DOHH2 (cell line): ENCODE data around the gene TTC6.

Source experiments
- H3F3A ChIP-seq: fragments of 200-600 bp; sonication (generic), shearing (Covaris generic); 2 replicates; pipeline ENCODE4 v1.6.0; 2016; ENCODE audit warnings: antibody characterized with exemption, mild to moderate bottlenecking; ENCODE audit not compliant: control insufficient read depth, insufficient read depth
- H3K27ac ChIP-seq: fragments of 200-600 bp; sonication (generic); 2 replicates; pipeline ENCODE4 v1.5.1; 2014; ENCODE audit warnings: low read depth, mild to moderate bottlenecking, low read length, moderate library complexity
- H3K27me3 ChIP-seq: fragments of 200-600 bp; sonication (generic); 2 replicates; pipeline ENCODE4 v1.6.1; 2014; ENCODE audit warnings: mild to moderate bottlenecking, low read length, mixed read lengths; ENCODE audit not compliant: control insufficient read depth
- H3K36me3 ChIP-seq: fragments of 200-600 bp; sonication (generic); 2 replicates; pipeline ENCODE4 v1.6.1; 2014; ENCODE audit warnings: mild to moderate bottlenecking, low read length, moderate library complexity, mixed read lengths; ENCODE audit not compliant: control insufficient read depth
- H3K4me1 ChIP-seq: fragments of 200-600 bp; sonication (generic); 2 replicates; pipeline ENCODE4 v1.6.1; 2014; ENCODE audit warnings: mild to moderate bottlenecking, low read length, mixed read lengths; ENCODE audit not compliant: control insufficient read depth
- H3K4me2 ChIP-seq: fragments of 200-600 bp; sonication (generic); 2 replicates; pipeline ENCODE4 v1.6.0; 2014; ENCODE audit warnings: mild to moderate bottlenecking, low read length, moderate library complexity
- H3K4me3 ChIP-seq: fragments of 200-600 bp; sonication (generic); 2 replicates; pipeline ENCODE4 v1.5.1; 2014; ENCODE audit warnings: mild to moderate bottlenecking, low read length, mixed read lengths
- H3K79me2 ChIP-seq: fragments of 200-600 bp; sonication (generic); 2 replicates; pipeline ENCODE4 v1.6.1; 2014; ENCODE audit warnings: mild to moderate bottlenecking, low read length, mixed read lengths; ENCODE audit not compliant: control insufficient read depth
- H3K9me2 ChIP-seq: fragments of 200-600 bp; sonication (generic); replicated peaks from 2 replicates; pipeline ENCODE4 v1.6.1; 2014; ENCODE audit warnings: mild to moderate bottlenecking, low read length, mixed read lengths; ENCODE audit not compliant: control insufficient read depth
- H3K9me3 ChIP-seq: fragments of 200-600 bp; sonication (generic); 2 replicates; pipeline ENCODE4 v1.6.1; 2014; ENCODE audit warnings: antibody characterized with exemption, low read length, mixed read lengths; ENCODE audit not compliant: control insufficient read depth, insufficient read depth
- H4K20me1 ChIP-seq: fragments of 200-600 bp; sonication (generic); 2 replicates; pipeline ENCODE4 v1.6.0; 2014; ENCODE audit warnings: low read depth, mild to moderate bottlenecking, antibody characterized with exemption, low read length, moderate library complexity; ENCODE audit not compliant: control insufficient read depth, insufficient read depth
- EZH2phosphoT487 ChIP-seq: fragments of 200-600 bp; sonication (generic); IDR thresholded peaks from 2 replicates; pipeline ENCODE4 v1.6.1; 2017; ENCODE audit warnings: borderline replicate concordance, mild to moderate bottlenecking, antibody characterized with exemption, low read length, moderate library complexity, mixed read lengths
- TF ChIP-seq, protein P1 (sequence below): fragments of 200-600 bp; sonication (generic); IDR thresholded peaks from one replicate; pipeline ENCODE4 v1.5.1; 2014; ENCODE audit warnings: antibody characterized with exemption, mild to moderate bottlenecking, low read depth, low read length; ENCODE audit not compliant: poor library complexity, severe bottlenecking

TTC6 gene

DNA sequence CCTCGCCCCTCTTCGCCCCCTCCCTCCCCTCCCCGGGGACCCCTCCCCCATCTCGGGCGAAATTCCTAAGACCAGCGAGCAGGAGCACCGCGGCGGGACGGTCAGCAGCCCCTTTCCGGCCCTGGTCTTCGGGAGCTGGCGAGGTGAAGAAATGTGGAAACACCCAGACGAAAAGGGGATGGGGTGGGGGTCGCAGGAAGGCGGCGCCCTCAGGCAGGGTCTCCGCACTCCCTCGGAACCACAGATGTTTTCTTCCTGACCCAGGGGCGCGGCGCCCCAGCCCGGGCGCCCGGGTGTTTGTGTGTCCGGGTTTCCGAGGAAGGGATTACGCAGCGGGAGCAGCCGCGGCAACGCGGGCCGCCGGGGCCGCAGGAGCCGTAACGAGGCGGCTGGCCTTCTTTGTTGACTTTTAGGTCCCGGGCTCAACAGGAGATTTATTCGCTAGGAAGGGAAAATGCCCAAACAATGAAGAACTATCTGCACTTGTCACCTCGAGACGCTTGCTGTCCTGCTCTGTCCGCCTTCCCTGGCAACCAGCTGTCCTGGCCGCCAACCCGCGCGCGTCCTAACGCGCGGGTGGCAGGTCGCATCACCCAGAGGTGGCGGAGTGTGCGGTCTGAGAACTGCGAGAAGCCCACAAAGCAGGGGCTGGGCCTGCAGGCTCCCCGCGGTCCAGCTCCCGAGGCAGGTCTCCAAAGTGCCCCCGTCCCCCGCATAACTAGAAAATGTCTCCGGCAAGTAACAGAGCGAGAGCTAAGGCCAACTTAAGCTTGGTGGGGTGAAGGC lies 7.4 kb upstream of the TTC6 start:
- H3F3A ChIP-seq, result no peaks in the 10 kb centered on the region
- H3K79me2 ChIP-seq, result no peaks in the 10 kb centered on the region
- no peaks in the 10 kb centered on the region for H3K27me3 ChIP-seq
- H3K9me2 ChIP-seq, result no peaks in the 10 kb centered on the region
- H3K9me3 ChIP-seq, result peaks cover 6% of the 10 kb centered on the region; the same call in 1 of the 2 replicates
- TF ChIP-seq EZH2phosphoT487, result no peak
- TF ChIP-seq, protein P1, sequence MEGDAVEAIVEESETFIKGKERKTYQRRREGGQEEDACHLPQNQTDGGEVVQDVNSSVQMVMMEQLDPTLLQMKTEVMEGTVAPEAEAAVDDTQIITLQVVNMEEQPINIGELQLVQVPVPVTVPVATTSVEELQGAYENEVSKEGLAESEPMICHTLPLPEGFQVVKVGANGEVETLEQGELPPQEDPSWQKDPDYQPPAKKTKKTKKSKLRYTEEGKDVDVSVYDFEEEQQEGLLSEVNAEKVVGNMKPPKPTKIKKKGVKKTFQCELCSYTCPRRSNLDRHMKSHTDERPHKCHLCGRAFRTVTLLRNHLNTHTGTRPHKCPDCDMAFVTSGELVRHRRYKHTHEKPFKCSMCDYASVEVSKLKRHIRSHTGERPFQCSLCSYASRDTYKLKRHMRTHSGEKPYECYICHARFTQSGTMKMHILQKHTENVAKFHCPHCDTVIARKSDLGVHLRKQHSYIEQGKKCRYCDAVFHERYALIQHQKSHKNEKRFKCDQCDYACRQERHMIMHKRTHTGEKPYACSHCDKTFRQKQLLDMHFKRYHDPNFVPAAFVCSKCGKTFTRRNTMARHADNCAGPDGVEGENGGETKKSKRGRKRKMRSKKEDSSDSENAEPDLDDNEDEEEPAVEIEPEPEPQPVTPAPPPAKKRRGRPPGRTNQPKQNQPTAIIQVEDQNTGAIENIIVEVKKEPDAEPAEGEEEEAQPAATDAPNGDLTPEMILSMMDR, result no peak
- H3K36me3 ChIP-seq, result no peaks in the 10 kb centered on the region
- H3K4me1 ChIP-seq, result no peaks in the 10 kb centered on the region
- H3K4me2 ChIP-seq, result no peak overlapping the region
- no peak overlapping the region for H3K4me3 ChIP-seq
- no peaks in the 10 kb centered on the region for H4K20me1 ChIP-seq
- H3K27ac ChIP-seq, result no peak overlapping the region

DNA sequence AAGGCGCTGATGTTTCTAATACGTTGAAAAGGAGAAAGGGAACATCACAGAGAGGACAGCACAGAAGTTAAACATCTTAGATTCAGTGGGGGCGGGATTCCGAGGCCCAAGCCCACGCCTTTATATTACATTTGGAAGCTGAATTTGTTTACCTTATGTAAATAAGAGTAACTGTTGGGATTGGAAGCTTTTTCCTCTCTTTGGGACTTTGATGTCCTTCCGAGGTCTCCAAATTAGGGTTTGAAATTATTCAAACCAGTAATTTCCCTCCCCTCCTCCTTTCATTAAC lies 6.8 kb upstream of the TTC6 start:
- H4K20me1 ChIP-seq, result no peaks in the 10 kb centered on the region
- no peaks in the 10 kb centered on the region for H3K4me1 ChIP-seq
- H3K9me3 ChIP-seq, result peaks cover 6% of the 10 kb centered on the region; the same call in 1 of the 2 replicates
- no peaks in the 10 kb centered on the region for H3K36me3 ChIP-seq
- no peaks in the 10 kb centered on the region for H3K27me3 ChIP-seq
- H3K9me2 ChIP-seq, result no peaks in the 10 kb centered on the region
- no peak overlapping the region for H3K27ac ChIP-seq
- no peaks in the 10 kb centered on the region for H3F3A ChIP-seq
- H3K79me2 ChIP-seq, result no peaks in the 10 kb centered on the region
- no peak overlapping the region for H3K4me2 ChIP-seq
- TF ChIP-seq, protein P1, result no peak
- no peak overlapping the region for H3K4me3 ChIP-seq

DNA sequence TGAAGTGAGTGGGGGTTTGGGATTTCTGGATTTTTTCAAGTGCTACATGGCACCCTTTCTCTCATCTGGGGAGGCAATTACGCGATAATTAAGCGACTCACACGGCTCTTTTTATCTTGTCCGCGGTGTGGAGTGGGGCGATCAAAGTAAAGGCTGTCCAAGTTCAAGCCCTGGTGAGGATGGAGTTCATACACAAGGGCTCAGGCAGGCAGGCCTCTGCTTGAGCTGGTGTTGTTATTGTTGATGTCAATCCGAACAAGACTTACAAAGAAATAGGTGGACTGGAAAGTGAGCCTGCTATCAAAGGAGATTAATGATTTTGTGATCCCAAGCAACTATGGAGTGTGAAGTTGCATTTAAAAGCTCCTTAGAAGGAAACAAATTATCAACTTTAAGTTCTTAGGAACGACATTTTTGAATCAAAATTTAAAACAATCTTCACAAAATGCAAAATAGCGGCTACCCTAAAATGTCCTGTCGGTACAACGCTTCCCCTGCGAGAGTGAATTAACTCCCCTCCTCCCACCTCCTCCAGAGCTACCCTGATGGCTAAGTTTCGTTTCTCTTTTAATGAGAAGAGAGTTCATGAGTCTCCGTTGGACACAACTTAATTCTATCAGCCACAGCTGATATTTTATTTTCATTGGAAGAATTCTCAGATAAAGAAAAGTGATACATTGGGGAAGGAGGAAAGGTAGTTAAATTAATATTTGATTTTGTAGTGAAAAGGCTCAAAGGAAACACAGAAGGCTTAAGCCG lies 6.3 kb upstream of the TTC6 start:
- Histone ChIP-seq H4K20me1 (no peaks in the 10 kb centered on the region), H3K79me2 (no peaks in the 10 kb centered on the region), H3F3A (no peaks in the 10 kb centered on the region), H3K4me3 (no peak overlapping the region), H3K27me3 (no peaks in the 10 kb centered on the region), H3K9me2 (no peaks in the 10 kb centered on the region), H3K27ac (no peak overlapping the region), H3K9me3 (peaks cover 6% of the 10 kb centered on the region; the same call in 1 of the 2 replicates), H3K4me1 (no peaks in the 10 kb centered on the region), H3K4me2 (no peak overlapping the region), H3K36me3 (no peaks in the 10 kb centered on the region)
- no peak for TF ChIP-seq EZH2phosphoT487
- TF ChIP-seq, protein P1, result no peak
